Kidney epithelial cell (primary cell): ENCODE results near the gene HHIP. TPM values are rescaled to one million over a fixed set of nuclear protein-coding genes. Genes with fewer than 3 reads are reported as not detected.

Experiments
- DNase-seq: peaks from one replicate; pipeline ENCODE4 v3.0.0-alpha.2; 2010; ENCODE audit warnings: low read depth
- H3K27me3 ChIP-seq: 2 replicates; pipeline ENCODE4 v1.6.0; 2011; ENCODE audit warnings: low read length; ENCODE audit not compliant: control insufficient read depth, insufficient read depth
- H3K36me3 ChIP-seq: 2 replicates; pipeline ENCODE4 v1.5.1; 2011; ENCODE audit warnings: low read length; ENCODE audit not compliant: control insufficient read depth, insufficient read depth
- H3K4me3 ChIP-seq: 2 replicates; pipeline ENCODE4 v1.5.1; 2011; ENCODE audit warnings: low read depth, mild to moderate bottlenecking, control low read depth, low read length
- CTCF ChIP-seq: IDR thresholded peaks from 2 replicates; pipeline ENCODE4 v1.5.1; 2011; ENCODE audit warnings: mild to moderate bottlenecking, moderate library complexity, low read length, control low read depth, inconsistent platforms; ENCODE audit not compliant: insufficient read depth, poor library complexity, severe bottlenecking
- total RNA-seq: library from RNA; depleted of rRNA; stranded (reverse); fragments of >200 nt; gene quantifications from 2 replicates; pipeline ENCODE4 v1.2.3, GENCODE V29; 2015

The HHIP gene
- total RNA-seq, 1 donor from 2014 or later: 0.54 TPM

DNA sequence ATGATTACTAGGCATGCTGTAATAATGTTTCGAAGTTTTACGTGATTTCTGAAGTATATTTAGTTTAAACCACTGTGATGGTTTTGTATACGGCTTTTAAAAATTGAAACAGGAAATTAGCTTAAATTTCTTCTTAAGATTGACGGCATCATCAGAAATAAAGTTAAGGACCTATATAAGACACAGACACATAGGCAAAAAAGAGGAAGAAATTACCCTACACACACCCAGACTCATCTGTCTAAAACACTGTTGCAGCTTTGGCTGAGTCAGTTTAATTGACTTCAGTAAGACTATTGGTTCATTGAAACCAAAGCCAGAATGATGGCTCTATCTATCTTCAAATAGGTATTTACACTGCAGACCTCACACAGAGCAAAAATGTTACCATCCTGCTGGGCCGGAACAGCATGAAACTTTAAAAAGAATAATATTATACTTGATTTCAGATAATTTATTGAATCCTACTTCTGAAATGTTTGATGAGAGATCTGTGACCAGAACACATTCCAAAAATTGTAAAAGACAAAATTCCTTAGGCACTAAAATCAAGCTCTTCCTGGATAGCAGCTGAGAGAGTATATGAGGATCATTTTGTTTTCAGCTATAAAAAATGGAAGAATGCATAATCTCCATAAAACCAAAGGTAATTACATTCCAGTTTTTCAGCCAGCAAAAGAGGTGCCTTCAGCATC, 4.5 kb downstream of the HHIP start:
- no peak for TF ChIP-seq CTCF
- peaks cover 6% of the 10 kb centered on the region for H3K27me3 ChIP-seq
- DNase-seq: no peak
- no peak overlapping the region for H3K4me3 ChIP-seq
- no peaks in the 10 kb centered on the region for H3K36me3 ChIP-seq

DNA sequence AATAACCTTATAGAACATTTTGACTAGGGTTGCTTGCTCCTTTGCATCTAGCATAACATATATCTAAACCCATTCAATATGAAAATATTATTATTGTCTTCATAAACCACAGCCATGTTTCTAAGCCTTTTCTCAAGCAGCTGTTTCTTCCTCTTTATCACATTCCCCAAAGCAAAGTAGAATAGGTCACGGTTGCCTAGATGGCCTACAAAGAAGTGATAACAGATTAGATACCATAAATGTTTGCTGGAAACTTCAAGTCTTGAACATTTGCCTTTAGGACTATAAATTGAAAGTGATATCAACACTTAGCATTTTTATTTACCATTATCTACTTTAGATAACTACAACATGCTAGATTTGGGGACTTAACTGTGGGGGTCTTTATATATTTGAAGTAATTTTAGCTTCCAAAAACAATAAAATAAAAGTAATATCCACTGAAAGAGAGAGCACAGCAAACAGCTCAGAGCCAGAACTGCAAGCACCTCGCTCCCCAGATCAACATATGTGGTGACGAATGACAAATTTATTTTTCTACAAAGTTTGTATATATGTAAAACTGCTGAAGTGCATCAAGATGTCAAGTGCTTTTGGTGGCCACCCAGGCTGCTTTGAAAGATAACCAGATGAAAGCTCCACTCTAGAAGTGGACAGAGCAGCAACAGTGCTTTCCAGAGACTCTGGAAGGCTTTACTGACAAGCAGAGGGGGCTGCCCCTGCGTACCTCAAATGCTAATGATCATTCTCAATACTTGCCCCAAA, 8.0 kb downstream of the HHIP start:
- H3K36me3 ChIP-seq: no peaks in the 10 kb centered on the region
- TF ChIP-seq CTCF: no peak
- no peak for DNase-seq
- no peak overlapping the region for H3K4me3 ChIP-seq
- no peaks in the 10 kb centered on the region for H3K27me3 ChIP-seq

DNA sequence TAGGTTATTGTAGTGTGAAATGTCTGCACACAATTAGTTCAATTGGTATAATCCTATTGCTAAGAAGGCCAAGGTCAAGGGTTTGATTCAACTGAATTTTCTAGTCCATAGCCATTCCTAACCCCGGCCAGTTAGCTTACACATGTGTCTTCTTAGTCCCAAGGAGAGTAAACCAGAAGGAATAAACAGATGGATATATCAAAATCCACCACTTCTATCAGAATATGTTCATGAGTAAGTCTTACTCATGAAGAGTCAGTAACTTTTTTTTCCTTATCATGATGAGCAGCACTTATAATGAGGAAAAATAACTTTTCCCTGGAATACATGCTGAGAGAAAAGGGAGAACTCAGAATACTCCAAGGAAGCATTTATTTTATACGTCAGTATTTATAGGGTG, 9.5 kb downstream of the HHIP start:
- no peak for TF ChIP-seq CTCF
- no peak for DNase-seq
- Histone ChIP-seq H3K36me3 (no peaks in the 10 kb centered on the region), H3K27me3 (no peaks in the 10 kb centered on the region), H3K4me3 (no peak overlapping the region)

GRCh38 chr4:144656850-144657249, 10.9 kb downstream of the HHIP start:
- H3K4me3 ChIP-seq: no peak overlapping the region
- TF ChIP-seq CTCF: no peak

DNA sequence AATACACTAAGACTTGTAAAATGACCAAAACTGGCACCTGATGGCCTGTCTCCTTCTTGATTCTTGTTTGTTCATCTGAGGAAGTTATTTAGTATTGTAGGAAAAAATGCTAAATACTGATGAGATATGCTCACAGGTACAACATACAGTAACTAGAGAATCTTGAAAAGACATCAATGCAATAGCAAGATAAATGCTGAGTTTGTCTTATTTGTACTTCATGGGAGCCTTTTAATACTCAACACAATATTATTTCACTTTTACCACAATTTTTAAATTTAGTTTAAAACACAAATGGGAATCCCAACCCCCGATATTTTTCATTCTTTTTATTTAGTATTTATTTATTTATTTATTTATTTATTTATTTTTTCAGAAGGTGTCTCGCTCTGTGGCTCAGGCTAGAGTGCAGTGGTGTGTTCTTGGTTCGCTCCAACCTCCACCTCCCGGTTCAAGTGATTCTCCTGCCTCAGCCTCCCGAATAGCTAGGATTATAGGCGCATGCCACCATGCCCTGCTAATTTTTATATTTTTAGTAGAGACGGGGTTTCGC, 12.1 kb downstream of the HHIP start:
- no peak for TF ChIP-seq CTCF
- DNase-seq: no peak
- Histone ChIP-seq H3K27me3 (no peaks in the 10 kb centered on the region), H3K4me3 (no peak overlapping the region), H3K36me3 (no peaks in the 10 kb centered on the region)

More at GRCh38 chr4:144656850-144657249, 10.9 kb downstream of the HHIP start:
- Histone ChIP-seq H3K27me3 (no peaks in the 10 kb centered on the region), H3K36me3 (no peaks in the 10 kb centered on the region)
- no peak for DNase-seq
